Trophoblast cell (in vitro differentiated cells and primary cell): ENCODE measurements around the gene UBR1.
A peak's percentile ranks its signal among the peaks of the same experiment; 100 is the strongest.

Experiments
- DNase-seq, 2 donors: peaks; one replicate each; pipeline ENCODE4 v3.0.0-alpha.2; 2016
- H2AFZ ChIP-seq: 2 replicates; pipeline ENCODE4 v1.6.1; 2013; ENCODE audit warnings: low read length, moderate library complexity, mild to moderate bottlenecking; ENCODE audit not compliant: insufficient read depth, poor library complexity
- H2AK5ac ChIP-seq: 2 replicates; pipeline ENCODE4 v1.6.1; 2013; ENCODE audit warnings: mild to moderate bottlenecking, low read length
- H2BK120ac ChIP-seq: 2 replicates; pipeline ENCODE4 v1.6.1; 2013; ENCODE audit warnings: low read length, mild to moderate bottlenecking, moderate library complexity; ENCODE audit not compliant: insufficient read depth, poor library complexity
- H2BK12ac ChIP-seq: 2 replicates; pipeline ENCODE4 v1.6.1; 2013; ENCODE audit warnings: mild to moderate bottlenecking, low read length, moderate library complexity
- H2BK5ac ChIP-seq: 2 replicates; pipeline ENCODE4 v1.6.1; 2013; ENCODE audit warnings: low read length, low read depth, moderate library complexity, mild to moderate bottlenecking; ENCODE audit not compliant: poor library complexity
- H3K14ac ChIP-seq: 2 replicates; pipeline ENCODE4 v1.6.1; 2013; ENCODE audit warnings: mild to moderate bottlenecking, low read length
- H3K18ac ChIP-seq: 2 replicates; pipeline ENCODE4 v1.6.1; 2013; ENCODE audit warnings: mild to moderate bottlenecking, low read length
- H3K23ac ChIP-seq: 2 replicates; pipeline ENCODE4 v1.6.1; 2013; ENCODE audit warnings: low read length
- H3K27ac ChIP-seq: 2 replicates; pipeline ENCODE4 v1.5.1; 2013; ENCODE audit warnings: low read depth, mild to moderate bottlenecking, inconsistent platforms, low read length, moderate library complexity
- H3K27me3 ChIP-seq: 2 replicates; pipeline ENCODE4 v1.6.1; 2013; ENCODE audit warnings: inconsistent platforms, mild to moderate bottlenecking, low read length, moderate library complexity; ENCODE audit not compliant: insufficient read depth
- H3K36me3 ChIP-seq, 2 experiments: 1 replicate in 1 of 2; 2 replicates in 1 of 2; pipeline ENCODE4 v1.6.1; 2013; ENCODE audit warnings: low read length in 2 of 2, mild to moderate bottlenecking in 2 of 2, moderate library complexity in 1 of 2; ENCODE audit not compliant: insufficient read depth in 2 of 2, control insufficient read depth in 1 of 2
- H3K4ac ChIP-seq: 2 replicates; pipeline ENCODE4 v1.6.1; 2013; ENCODE audit warnings: low read depth, mild to moderate bottlenecking, low read length, moderate library complexity
- H3K4me1 ChIP-seq, 2 experiments: 1 replicate in 1 of 2; 2 replicates in 1 of 2; pipeline ENCODE4 v1.6.1; 2013; ENCODE audit warnings: low read length in 2 of 2, mild to moderate bottlenecking in 2 of 2, moderate library complexity in 1 of 2; ENCODE audit not compliant: insufficient read depth in 2 of 2, control insufficient read depth in 1 of 2
- H3K4me2 ChIP-seq: 2 replicates; pipeline ENCODE4 v1.6.1; 2013; ENCODE audit warnings: inconsistent platforms, mild to moderate bottlenecking, low read length, moderate library complexity
- H3K4me3 ChIP-seq: 2 replicates; pipeline ENCODE4 v1.5.1; 2013; ENCODE audit warnings: mild to moderate bottlenecking, low read depth, low read length, inconsistent platforms
- H3K79me1 ChIP-seq: one replicate; pipeline ENCODE4 v1.6.1; 2013; ENCODE audit warnings: low read length
- H3K79me2 ChIP-seq: 2 replicates; pipeline ENCODE4 v1.6.1; 2013; ENCODE audit warnings: low read length, mild to moderate bottlenecking; ENCODE audit not compliant: control insufficient read depth, insufficient read depth, poor library complexity
- H3K9ac ChIP-seq: 2 replicates; pipeline ENCODE4 v1.6.1; 2013; ENCODE audit warnings: mild to moderate bottlenecking, low read length
- H3K9me3 ChIP-seq: 2 replicates; pipeline ENCODE4 v1.6.1; 2013; ENCODE audit warnings: low read depth, mild to moderate bottlenecking, control low read depth, inconsistent platforms, low read length; ENCODE audit not compliant: insufficient read depth
- H4K12ac ChIP-seq: 2 replicates; pipeline ENCODE4 v1.6.1; 2013; ENCODE audit warnings: low read depth, mild to moderate bottlenecking, low read length, moderate library complexity
- H4K8ac ChIP-seq: 2 replicates; pipeline ENCODE4 v1.6.1; 2013; ENCODE audit warnings: low read depth, mild to moderate bottlenecking, low read length, moderate library complexity
- H4K91ac ChIP-seq: one replicate; pipeline ENCODE4 v1.6.1; 2013; ENCODE audit warnings: low read depth, mild to moderate bottlenecking, low read length, moderate library complexity
- WGBS: extraction: QIAGEN DNeasy Blood & Tissue Kit; methylation state at CpG from one replicate; pipeline ENCODE4 v1.1.7; 2013; ENCODE audit warnings: missing lambda C conversion rate; ENCODE audit not compliant: insufficient read length, insufficient coverage; ENCODE audit errors: extremely low coverage; 5-methylcytosine and 5-hydroxymethylcytosine counted together

Gene UBR1

DNA sequence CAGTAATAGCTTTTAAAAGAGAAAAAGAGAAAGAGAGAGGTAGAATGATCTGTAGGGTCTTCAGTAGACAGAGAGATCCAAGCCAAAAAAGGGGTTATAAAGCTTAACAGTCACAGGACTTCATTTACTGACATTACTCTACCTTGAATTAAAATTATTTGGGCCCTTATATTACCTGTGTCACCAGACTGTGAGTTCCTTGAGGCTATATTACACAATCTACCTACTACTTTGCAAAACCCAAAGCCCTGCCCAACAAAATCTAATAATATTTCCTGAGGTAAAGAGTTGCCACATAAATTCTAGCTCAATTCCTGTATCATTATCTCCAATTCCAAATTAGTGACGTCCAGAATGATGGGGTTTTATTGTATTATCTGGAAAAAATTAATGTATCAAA lies 1.9 kb downstream of the UBR1 start:
- H3K79me2 ChIP-seq = peaks cover 8% of the 10 kb centered on the region
- H3K27me3 ChIP-seq = no peaks in the 10 kb centered on the region
- no peak overlapping the region for H2BK12ac ChIP-seq
- no peak overlapping the region for H4K12ac ChIP-seq
- H2AK5ac ChIP-seq = no peak overlapping the region
- H3K4me2 ChIP-seq = no peak overlapping the region
- peaks cover 3% of the 10 kb centered on the region for H3K79me1 ChIP-seq
- no peak overlapping the region for H3K9ac ChIP-seq
- H2BK120ac ChIP-seq = no peak overlapping the region
- no peaks in the 10 kb centered on the region for H3K9me3 ChIP-seq
- H3K18ac ChIP-seq = no peak overlapping the region
- peaks cover 3 to 11% of the 10 kb centered on the region in 2 experiments for H3K36me3 ChIP-seq
- no CpG with 5 or more reads among the region's 1 CpG for WGBS
- no peak overlapping the region for H3K4ac ChIP-seq
- no peak overlapping the region for H2BK5ac ChIP-seq
- no peak overlapping the region for H3K4me3 ChIP-seq
- H3K14ac ChIP-seq = no peak overlapping the region
- no peak overlapping the region for H2AFZ ChIP-seq
- no peak overlapping the region for H3K27ac ChIP-seq
- peaks cover 0 to 5% of the 10 kb centered on the region in 2 experiments for H3K4me1 ChIP-seq
- no peak overlapping the region for H4K91ac ChIP-seq
- no peak overlapping the region for H3K23ac ChIP-seq
- H4K8ac ChIP-seq = no peak overlapping the region
- peak in 1 of 2 donors; percentile 73 for DNase-seq

DNA sequence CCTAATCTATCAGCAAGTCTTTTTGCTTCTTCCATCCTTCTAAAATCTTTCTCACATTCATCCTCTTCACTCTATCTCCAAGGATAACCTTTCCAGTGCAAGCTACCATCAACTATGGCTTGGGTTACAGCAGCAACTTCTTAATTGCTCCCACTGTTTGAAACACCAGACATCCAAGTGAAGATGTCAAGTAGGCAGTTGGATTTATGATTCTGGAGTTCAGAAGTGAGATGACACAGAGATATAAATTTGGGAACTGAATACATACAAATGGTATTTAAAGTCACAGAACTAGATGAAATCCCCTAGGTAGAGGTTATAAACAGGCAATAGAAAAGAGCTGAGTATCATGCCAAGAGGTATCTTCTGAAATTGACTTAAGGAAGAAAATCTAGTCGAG lies 3.7 kb downstream of the UBR1 start:
- Histone ChIP-seq H2BK12ac (no peak overlapping the region), H3K23ac (no peak overlapping the region), H3K4ac (no peak overlapping the region), H3K9me3 (no peaks in the 10 kb centered on the region), H3K18ac (no peak overlapping the region), H2AFZ (no peak overlapping the region), H3K27ac (no peak overlapping the region), H3K14ac (no peak overlapping the region), H3K4me2 (no peak overlapping the region), H4K12ac (no peak overlapping the region), H3K4me3 (no peak overlapping the region), H3K79me2 (peaks cover 8% of the 10 kb centered on the region), H2BK5ac (no peak overlapping the region), H3K9ac (no peak overlapping the region), H3K79me1 (peaks cover 3% of the 10 kb centered on the region), H3K36me3 (peaks cover 3 to 11% of the 10 kb centered on the region in 2 experiments), H2AK5ac (no peak overlapping the region), H3K27me3 (no peaks in the 10 kb centered on the region), H2BK120ac (no peak overlapping the region), H3K4me1 (peaks cover 0 to 5% of the 10 kb centered on the region in 2 experiments), H4K91ac (no peak overlapping the region), H4K8ac (no peak overlapping the region)
- no CpG with 5 or more reads among the region's 1 CpG for WGBS
- no peak for DNase-seq

DNA sequence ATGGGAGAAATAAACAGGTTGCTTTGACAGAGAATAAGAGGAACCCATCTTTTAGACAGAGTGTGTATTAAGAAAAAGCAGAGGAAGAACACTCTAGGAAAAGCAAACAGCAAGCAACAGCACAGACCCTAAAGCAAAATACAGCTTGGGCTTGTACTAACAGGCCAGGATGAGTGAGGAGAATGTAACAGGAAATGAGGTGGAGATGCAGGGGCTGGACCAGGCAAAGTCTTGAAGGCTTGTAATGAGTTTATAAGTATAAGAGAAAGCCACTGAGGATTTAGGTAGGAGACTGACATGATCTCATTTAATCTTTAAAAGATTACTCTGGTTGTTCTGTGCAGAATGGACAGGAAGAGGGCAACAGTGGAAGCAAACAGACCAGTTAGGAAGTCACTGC lies 4.9 kb downstream of the UBR1 start:
- Histone ChIP-seq H3K27me3 (no peaks in the 10 kb centered on the region), H3K9ac (no peak overlapping the region), H2AFZ (no peak overlapping the region), H3K9me3 (no peaks in the 10 kb centered on the region), H3K14ac (no peak overlapping the region), H3K23ac (no peak overlapping the region), H3K18ac (no peak overlapping the region), H3K4me2 (no peak overlapping the region), H2BK12ac (no peak overlapping the region), H3K4ac (no peak overlapping the region), H2BK120ac (no peak overlapping the region), H2AK5ac (no peak overlapping the region), H3K4me3 (no peak overlapping the region), H2BK5ac (no peak overlapping the region), H4K91ac (no peak overlapping the region), H3K79me1 (peaks cover 3% of the 10 kb centered on the region), H4K8ac (no peak overlapping the region), H3K79me2 (peaks cover 8% of the 10 kb centered on the region), H4K12ac (no peak overlapping the region), H3K27ac (no peak overlapping the region), H3K36me3 (peaks cover 3 to 11% of the 10 kb centered on the region in 2 experiments), H3K4me1 (peaks cover 0 to 5% of the 10 kb centered on the region in 2 experiments)
- no peak for DNase-seq

DNA sequence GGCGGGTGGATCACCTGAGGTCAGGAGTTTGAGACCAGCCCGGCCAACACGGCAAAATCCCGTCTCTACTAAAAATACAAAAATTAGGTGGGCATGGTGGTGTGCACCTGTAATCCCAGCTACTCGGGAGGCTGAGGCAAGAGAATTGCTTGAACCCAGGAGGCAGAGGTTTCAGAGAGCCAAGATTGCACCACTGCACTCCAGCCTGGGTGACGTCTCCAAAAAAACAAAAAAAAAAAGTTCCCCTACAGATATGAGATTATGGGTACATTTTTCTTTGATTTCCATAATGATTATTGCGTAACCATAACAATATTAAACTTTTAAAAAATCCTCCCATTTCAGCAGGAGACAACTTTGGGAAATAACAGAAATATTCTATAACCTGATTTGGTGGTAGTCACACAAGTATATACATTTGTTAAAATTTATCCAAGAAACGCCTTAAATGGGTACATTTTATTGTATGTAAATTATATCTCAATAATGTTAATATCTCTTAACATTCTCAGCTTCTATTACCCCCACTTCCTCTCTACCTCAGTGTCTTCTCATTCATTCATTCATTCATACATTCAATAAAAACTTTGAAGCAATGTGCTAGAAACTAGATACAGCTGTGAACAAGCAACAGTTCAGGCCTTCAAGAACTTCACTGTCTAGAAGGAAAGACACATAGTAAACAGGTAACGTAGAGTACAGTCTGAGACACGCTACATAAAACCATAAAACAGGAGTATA lies 6.6 kb downstream of the UBR1 start:
- H3K4me2 ChIP-seq = no peak overlapping the region
- H3K4ac ChIP-seq = no peak overlapping the region
- H2BK12ac ChIP-seq = no peak overlapping the region
- no peak overlapping the region for H3K23ac ChIP-seq
- no peak overlapping the region for H2AK5ac ChIP-seq
- no peak overlapping the region for H4K8ac ChIP-seq
- H3K18ac ChIP-seq = no peak overlapping the region
- H3K27ac ChIP-seq = no peak overlapping the region
- peaks cover 0 to under 1% of the 10 kb centered on the region in 2 experiments for H3K4me1 ChIP-seq
- H3K14ac ChIP-seq = no peak overlapping the region
- no peaks in the 10 kb centered on the region for H3K27me3 ChIP-seq
- H2BK5ac ChIP-seq = no peak overlapping the region
- H3K79me1 ChIP-seq = no peaks in the 10 kb centered on the region
- H3K36me3 ChIP-seq = peaks cover 3 to 11% of the 10 kb centered on the region in 2 experiments
- DNase-seq = no peak
- no peak overlapping the region for H3K9ac ChIP-seq
- H2AFZ ChIP-seq = no peak overlapping the region
- H3K9me3 ChIP-seq = no peaks in the 10 kb centered on the region
- H4K12ac ChIP-seq = no peak overlapping the region
- no peak overlapping the region for H2BK120ac ChIP-seq
- H3K4me3 ChIP-seq = no peak overlapping the region
- no peaks in the 10 kb centered on the region for H3K79me2 ChIP-seq
- no CpG with 5 or more reads among the region's 10 CpGs for WGBS
- H4K91ac ChIP-seq = no peak overlapping the region
